SH-SY5Y (cell line): ENCODE measurements around the gene FAM229B.

Source experiments
- GATA2 ChIP-seq: IDR thresholded peaks from 2 replicates; pipeline ENCODE4 v1.6.1; 2011; ENCODE audit warnings: mild to moderate bottlenecking, low read depth, low read length
- GATA3 ChIP-seq: IDR thresholded peaks from 2 replicates; pipeline ENCODE4 v1.6.1; 2011; ENCODE audit warnings: low read depth, mild to moderate bottlenecking, low read length, moderate library complexity

The FAM229B gene

GRCh38 chr6:112109262-112109661, 21.9 kb downstream of the FAM229B start:
- TF ChIP-seq GATA3 = no peak
- no peak for TF ChIP-seq GATA2

GRCh38 chr6:112113431-112113830, 26.0 kb downstream of the FAM229B start:
- TF ChIP-seq GATA3 (no peak), GATA2 (no peak)

GRCh38 chr6:112113918-112114317, 26.5 kb downstream of the FAM229B start:
- no peak for TF ChIP-seq GATA3
- TF ChIP-seq GATA2 = no peak

DNA sequence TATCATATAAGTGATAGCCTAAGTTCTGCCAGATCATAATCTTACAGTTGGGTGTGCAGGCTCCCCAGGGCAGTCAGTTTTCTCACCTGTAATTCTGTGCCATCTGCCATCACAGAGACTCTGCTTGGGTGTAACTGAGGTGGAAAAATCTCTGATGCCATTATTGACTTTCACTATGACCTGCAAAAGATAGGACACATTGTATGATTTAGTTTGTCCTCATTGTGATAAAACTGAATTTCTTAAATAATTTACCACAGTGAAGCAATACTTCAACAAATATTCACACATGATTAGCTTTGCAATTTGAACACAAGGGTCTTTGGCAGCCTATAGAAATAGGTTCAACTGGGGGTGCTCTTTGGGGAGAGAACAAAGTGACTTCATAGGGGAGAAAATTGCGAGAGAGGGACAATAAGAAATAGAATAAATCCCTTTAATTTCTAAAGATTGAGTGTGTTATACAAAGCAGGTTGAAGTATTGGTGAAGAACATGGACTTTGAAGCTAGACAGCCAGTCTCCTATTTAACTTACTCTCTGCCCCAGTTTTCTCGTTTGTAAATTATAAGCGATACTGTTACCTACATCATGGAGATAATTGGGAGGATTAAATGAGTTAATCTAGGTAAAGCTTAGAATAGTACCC, 27.3 kb downstream of the FAM229B start:
- no peak for TF ChIP-seq GATA2
- no peak for TF ChIP-seq GATA3

DNA sequence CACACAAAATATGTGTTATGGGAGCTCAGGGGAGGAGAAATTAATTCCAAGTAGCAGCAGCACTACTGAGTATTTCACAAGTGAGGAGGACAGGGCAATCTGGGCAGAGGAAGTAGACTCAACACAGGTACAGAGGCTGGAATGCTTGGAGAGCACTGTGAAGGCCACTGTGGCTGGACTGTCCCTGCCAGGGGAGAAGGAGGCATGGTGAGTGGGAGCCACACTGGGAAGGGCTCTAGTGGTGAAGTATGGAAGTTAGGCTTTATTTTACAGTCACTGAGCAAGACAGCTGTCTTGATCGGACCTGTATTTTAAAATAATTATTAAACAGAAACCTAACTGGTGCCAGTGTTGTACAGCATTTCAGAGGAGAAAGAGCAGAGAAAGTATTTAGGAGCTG, 28.8 kb downstream of the FAM229B start:
- TF ChIP-seq GATA2 (no peak), GATA3 (no peak)

DNA sequence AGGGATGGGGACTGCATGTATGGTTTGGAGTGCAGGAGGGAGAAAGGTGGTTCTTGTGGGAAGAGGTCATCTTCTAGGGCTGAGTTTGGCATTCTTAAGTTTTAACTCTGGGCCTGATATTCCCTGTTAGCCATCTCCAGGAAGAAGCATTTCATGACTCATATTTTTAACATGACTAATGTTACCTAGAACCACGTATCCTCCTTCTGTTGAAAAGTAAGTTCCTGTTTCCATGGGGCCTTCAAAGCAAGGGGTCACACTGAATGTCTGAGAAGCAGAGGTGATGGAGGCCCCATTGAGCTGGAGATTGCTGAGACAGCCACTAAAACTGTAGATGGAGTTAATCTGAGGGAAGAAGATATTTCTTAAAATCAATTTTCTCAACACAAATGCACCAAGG, 30.2 kb downstream of the FAM229B start:
- no peak for TF ChIP-seq GATA2
- no peak for TF ChIP-seq GATA3

DNA sequence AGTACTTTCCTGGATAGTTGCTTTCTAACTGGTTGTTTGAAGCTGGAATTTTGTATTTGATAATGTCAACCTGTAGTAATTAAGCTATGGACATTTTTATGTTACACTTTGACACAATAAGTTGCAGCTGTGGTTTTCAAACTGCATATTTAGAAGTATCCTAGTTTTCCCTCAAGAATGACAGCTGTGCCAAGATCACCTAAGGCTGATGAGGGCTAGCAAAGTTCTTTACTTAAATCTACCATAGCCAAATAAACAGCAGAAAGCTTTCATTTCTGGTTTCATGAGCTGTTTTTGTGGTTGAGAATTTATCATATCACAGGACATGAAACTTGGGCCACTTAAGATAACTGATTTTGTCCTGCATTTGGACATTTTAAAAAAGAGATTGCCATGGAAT, 30.6 kb downstream of the FAM229B start:
- TF ChIP-seq GATA2 (no peak), GATA3 (no peak)

GRCh38 chr6:112122756-112123155, 35.4 kb downstream of the FAM229B start:
- no peak for TF ChIP-seq GATA2
- TF ChIP-seq GATA3 = no peak

- TF ChIP-seq GATA3 (no peak), GATA2 (no peak; the same call in 1 of the 2 replicates)
These were observed 36.6 kb downstream of the FAM229B start for GRCh38 chr6:112123982-112124381.

GRCh38 chr6:112128208-112128607, 40.8 kb downstream of the FAM229B start:
- no peak for TF ChIP-seq GATA2
- no peak for TF ChIP-seq GATA3

GRCh38 chr6:112130878-112131277, 43.5 kb downstream of the FAM229B start:
- no peak for TF ChIP-seq GATA3
- no peak for TF ChIP-seq GATA2

GRCh38 chr6:112139052-112139451, 51.7 kb downstream of the FAM229B start:
- TF ChIP-seq GATA2 = no peak
- no peak for TF ChIP-seq GATA3

GRCh38 chr6:112141707-112142106, 54.3 kb downstream of the FAM229B start:
- TF ChIP-seq GATA2 (no peak), GATA3 (no peak)

GRCh38 chr6:112144145-112144926, 56.9 kb downstream of the FAM229B start:
- TF ChIP-seq GATA2 = no peak
- no peak; the same call in 1 of the 2 replicates for TF ChIP-seq GATA3

DNA sequence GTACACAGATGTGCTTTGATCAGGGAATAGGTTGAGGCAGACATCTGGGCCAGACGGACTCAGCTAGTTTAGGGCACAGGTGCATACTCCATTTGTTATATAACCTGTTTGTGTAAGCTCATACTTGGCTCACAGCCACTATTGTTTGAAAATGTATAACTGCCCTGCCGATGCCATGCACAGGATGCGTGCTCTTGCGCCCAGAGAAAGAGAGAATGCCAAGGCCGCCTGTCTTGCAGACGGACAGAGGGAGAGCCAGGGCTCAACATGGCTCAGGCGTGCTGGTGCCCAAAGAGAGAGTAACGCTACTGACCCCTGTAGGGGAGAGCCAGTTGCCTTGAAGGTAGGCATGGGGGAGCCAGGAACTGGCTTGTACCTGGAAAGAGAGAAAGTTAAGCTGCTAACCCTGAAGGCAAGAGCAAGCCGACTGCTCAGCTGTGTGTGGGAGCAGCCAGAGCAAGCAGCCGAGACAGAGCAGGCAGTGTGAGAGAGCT, 57.7 kb downstream of the FAM229B start:
- TF ChIP-seq GATA3 (no peak), GATA2 (no peak)

DNA sequence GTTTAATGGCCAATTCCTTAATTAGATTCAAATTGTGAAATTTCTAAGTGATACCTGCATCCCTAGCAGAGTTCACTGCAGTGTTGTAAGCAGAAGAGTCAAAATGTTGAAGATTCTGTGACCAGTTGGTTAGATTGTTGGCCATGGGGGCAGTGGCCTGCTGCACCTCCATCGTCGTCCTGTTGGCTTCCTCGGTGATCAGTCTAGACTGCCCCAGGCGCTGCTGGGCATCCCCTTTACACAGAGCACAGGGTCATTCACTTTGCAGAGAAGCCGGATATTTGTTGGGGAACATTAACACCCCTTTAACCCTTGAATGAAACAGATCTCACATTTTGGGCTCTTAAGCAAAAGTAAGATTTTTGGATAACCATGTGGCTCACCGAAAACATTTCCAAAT, 60.7 kb downstream of the FAM229B start:
- no peak for TF ChIP-seq GATA3
- TF ChIP-seq GATA2 = no peak

- TF ChIP-seq GATA2 (no peak), GATA3 (no peak)
These were observed 61.8 kb downstream of the FAM229B start for GRCh38 chr6:112149236-112149635.
